GM12874 (cell line): ENCODE data around the gene PHETA1.

Experiments
- CTCF ChIP-seq: IDR thresholded peaks from 2 replicates; pipeline ENCODE4 v1.5.1; 2011; ENCODE audit warnings: low read depth, mild to moderate bottlenecking, control low read depth, low read length, moderate library complexity; ENCODE audit not compliant: insufficient read depth

PHETA1 gene

GRCh38 chr12:111349101-111349747 lies 19.7 kb downstream of the PHETA1 start:
- no peak for TF ChIP-seq CTCF

- TF ChIP-seq CTCF: no peak
These were observed 20.8 kb downstream of the PHETA1 start for GRCh38 chr12:111347891-111348644.

- no peak for TF ChIP-seq CTCF
These were observed 24.5 kb downstream of the PHETA1 start for GRCh38 chr12:111344254-111344875.

- TF ChIP-seq CTCF: no peak
These were observed 25.7 kb downstream of the PHETA1 start for GRCh38 chr12:111343181-111343580.

GRCh38 chr12:111342376-111342775 lies 26.5 kb downstream of the PHETA1 start:
- no peak for TF ChIP-seq CTCF

DNA sequence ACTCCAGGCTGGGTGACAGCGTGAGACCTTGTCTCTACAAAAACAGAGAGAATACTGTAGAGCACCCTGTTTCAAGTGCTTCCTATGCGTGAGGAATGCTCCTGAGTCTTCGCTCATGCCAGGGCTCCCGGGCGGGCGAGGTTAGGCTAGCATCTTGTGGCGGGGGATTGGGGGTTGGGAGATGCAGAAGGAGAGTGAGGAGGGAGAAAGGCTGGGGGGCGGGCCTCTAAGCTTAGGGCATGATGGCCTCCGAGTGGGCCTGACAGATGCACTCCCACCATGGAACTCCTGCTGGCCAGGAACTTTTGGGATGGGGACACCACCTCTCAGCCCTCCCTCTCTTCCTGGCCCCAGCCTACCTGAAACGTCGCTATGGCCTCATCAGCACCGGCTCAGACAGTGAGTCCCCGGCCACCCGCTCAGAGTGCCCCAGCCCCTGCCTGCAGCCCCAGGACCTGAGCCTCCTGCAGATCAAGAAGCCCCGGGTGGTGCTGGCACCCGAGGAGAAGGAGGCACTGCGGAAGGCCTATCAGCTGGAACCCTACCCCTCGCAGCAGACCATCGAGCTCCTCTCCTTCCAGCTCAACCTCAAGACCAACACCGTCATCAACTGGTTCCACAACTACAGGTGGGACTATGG lies 27.3 kb downstream of the PHETA1 start:
- no peak for TF ChIP-seq CTCF

DNA sequence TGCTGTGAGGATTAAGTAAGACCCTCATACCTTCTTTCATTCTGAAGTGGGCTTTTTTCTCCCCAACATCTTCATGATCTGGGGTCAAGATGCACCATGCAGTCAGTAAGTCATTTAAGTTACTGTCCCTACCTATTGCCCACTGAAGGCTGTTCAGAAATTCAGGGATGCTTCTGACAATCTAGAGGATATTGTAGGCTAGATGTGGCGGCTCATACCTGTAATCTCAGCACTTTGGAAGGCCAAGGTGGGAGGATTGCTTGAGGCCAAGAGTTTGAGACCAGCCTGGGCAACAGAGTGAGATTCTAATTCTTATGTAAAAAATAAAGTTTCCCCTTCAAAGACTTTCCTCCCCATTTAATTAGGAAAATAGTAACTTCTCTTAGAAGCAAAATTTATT lies 28.7 kb downstream of the PHETA1 start:
- TF ChIP-seq CTCF: no peak
